GM12872 (cell line): Measurements from ENCODE around the gene TDRD10.
A peak's percentile ranks its signal among the peaks of the same experiment; 100 is the strongest.

Experiments used
- CTCF ChIP-seq: IDR thresholded peaks from 3 replicates; pipeline ENCODE4 v1.5.1; 2011; ENCODE audit warnings: low read depth, mild to moderate bottlenecking, low read length, moderate library complexity; ENCODE audit not compliant: insufficient read depth

TDRD10 gene

DNA sequence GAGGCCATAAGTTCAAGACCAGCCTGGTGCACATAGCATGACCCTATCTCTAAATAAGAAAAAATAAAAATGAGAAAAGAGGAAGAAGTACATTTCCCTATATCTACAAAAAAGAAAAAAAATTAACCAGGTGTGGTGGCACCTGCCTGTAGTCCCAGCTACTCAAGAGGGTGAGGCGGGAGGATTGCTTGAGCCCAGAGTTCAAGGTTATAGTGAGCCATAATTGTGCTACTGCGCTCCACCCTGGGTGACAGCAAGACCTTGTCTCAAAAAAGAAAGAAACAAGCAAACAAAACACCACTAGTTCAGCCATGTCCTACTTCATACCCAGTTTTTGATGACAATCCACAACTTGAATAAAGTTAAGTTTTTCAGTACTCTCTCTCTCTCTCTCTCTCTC lies 30.7 kb upstream of the TDRD10 start:
- TF ChIP-seq CTCF, result no peak

DNA sequence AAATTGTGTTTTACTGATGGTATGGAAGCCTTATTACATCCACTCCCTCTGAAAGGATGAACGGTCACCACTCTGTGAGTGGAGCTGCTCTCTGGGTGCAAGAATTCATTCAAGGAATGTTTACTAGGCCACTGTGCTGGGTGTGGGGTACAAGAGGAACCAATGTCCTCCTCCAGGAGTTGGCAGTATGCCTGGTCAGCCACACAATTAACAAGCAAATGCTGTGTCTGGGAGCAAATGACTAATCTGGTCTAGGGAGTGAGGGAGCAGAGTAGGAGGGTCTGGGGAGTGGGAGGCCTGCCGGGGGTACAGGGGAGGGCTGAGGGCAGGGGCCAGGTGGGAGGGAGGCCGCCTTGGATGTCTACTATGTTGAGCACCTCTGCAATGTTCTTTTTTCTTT lies 27.2 kb upstream of the TDRD10 start:
- no peak for TF ChIP-seq CTCF

- TF ChIP-seq CTCF, result no peak
Observed at GRCh38 chr1:154476791-154477190, 25.2 kb upstream of the TDRD10 start.

GRCh38 chr1:154478013-154478412 lies 24.0 kb upstream of the TDRD10 start:
- no peak for TF ChIP-seq CTCF

DNA sequence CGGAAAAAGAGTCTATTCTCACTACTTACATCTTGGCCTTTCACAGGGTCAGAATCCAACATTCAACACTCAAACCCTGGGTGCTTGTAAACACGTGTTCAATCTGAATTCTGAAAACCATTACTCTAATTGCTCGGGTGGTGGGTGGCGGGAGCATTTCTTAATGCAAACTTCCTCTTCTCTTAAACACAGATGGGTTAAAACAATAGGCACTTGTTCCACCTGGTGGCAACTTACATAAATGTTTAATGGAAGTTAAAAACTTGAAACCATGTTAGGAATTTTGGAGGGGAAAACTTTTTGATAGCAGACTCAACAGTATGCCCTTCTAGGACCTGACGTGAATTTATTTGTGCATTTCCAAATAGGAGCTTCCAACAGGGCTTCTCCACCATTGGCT lies 23.4 kb upstream of the TDRD10 start:
- TF ChIP-seq CTCF, result 0 out of 3 replicates have a peak, but pooled peaks have one; percentile 13

DNA sequence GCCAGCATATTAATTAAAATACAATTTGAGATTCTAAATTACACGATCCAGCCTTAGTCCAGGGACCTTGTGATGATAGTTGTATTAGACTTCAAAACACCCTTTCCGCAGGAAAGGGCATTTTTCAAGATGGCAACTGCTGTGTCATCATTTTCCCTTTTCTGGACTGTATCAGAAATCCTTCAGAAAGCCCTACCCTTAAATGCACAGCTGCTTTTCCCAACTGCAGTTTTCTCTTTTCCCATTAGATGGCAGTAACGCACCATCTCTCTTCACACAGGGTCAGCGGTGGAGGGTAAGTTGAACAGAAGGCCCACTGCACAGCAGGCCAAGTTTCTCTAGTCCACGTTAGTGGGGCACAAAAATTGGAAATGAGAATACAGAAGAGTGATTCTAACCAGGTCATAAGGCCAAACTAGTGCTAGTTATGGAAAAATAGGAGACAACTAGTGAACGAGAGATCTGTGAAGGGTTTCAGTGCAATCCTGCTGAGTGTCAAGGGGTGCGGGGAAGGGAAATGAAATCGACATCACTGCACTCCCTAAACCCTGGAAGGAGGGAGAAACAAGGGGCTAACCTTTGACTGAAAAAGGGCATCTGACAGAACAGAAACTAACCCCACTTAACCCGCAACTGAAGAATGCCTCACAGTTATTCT lies 22.1 kb upstream of the TDRD10 start:
- peak; percentile 91 for TF ChIP-seq CTCF

DNA sequence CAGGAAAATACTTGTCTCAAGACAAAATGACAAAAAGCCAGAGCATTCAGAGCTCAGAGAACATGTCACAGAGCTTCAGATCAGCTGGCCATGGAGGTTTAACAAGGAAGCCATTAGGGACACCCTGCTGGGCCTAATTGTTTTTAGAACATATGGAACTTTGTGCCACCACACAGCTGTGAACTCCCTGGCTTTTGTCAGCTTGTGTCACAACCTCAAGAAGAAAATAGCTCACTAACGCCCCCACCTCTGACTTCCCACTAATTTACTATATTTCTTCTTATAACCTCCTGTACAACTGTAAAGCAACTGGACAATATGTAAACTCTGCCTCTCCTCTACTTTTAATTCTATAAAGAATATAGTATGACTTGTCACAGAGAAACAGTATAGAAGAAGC lies 21.0 kb upstream of the TDRD10 start:
- TF ChIP-seq CTCF, result no peak
